HG03565 (cell line): ENCODE measurements around the gene SESN2.

Experiments
- ATAC-seq: cut with Tn5 transposase; IDR thresholded peaks from one replicate; pipeline ENCODE4 v1.9.1; 2021; ENCODE audit warnings: mild to moderate bottlenecking, moderate library complexity; ENCODE audit not compliant: unreplicated experiment

The SESN2 gene

GRCh38 chr1:28259252-28259933 lies at the start of gene SESN2:
TSS of gene SESN2 (plus strand) at chr1:28259518. CDS start at chr1:28259848, 330 bp downstream.
- peak; percentile 92 for ATAC-seq

GRCh38 chr1:28209700-28210099 lies 49.6 kb upstream of the SESN2 start:
- ATAC-seq = no peak

- ATAC-seq = no peak
Observed at GRCh38 chr1:28213315-28213714, 46.0 kb upstream of the SESN2 start.

GRCh38 chr1:28229089-28229488 lies 30.2 kb upstream of the SESN2 start:
- ATAC-seq = no peak

GRCh38 chr1:28229996-28230395 lies 29.3 kb upstream of the SESN2 start:
- ATAC-seq = no peak

GRCh38 chr1:28232558-28233263 lies 26.6 kb upstream of the SESN2 start, which contains the start of gene DNAJC8:
TSS of gene DNAJC8 (minus strand) at chr1:28233029. CDS start at chr1:28232998, 31 bp downstream.
- peak; percentile 44 for ATAC-seq

- no peak for ATAC-seq
Observed at GRCh38 chr1:28233264-28233606, 26.1 kb upstream of the SESN2 start.

- peak; percentile 74 for ATAC-seq
Observed at GRCh38 chr1:28235755-28236655, 23.3 kb upstream of the SESN2 start, which contains the start of gene ATP5IF1. TSS of gene ATP5IF1 (plus strand) at chr1:28236124. CDS start at chr1:28236184, 60 bp downstream.

- ATAC-seq = no peak
Observed at GRCh38 chr1:28236656-28237322, 22.5 kb upstream of the SESN2 start.

- no peak for ATAC-seq
Observed at GRCh38 chr1:28239004-28239403, 20.3 kb upstream of the SESN2 start.

GRCh38 chr1:28240024-28240423 lies 19.3 kb upstream of the SESN2 start:
- ATAC-seq = no peak

GRCh38 chr1:28241638-28242241 lies 17.6 kb upstream of the SESN2 start:
- no peak for ATAC-seq

- ATAC-seq = no peak
Observed at GRCh38 chr1:28243685-28244311, 15.5 kb upstream of the SESN2 start.

GRCh38 chr1:28244549-28245251 lies 14.6 kb upstream of the SESN2 start:
- ATAC-seq = no peak

GRCh38 chr1:28246427-28246832 lies 12.9 kb upstream of the SESN2 start:
- ATAC-seq = no peak

- no peak for ATAC-seq
Observed at GRCh38 chr1:28247612-28248272, 11.6 kb upstream of the SESN2 start.

GRCh38 chr1:28248273-28249012 lies 10.9 kb upstream of the SESN2 start:
- no peak for ATAC-seq
